ENCODE data around the gene HLA-DMB. TPM values are rescaled to one million over a fixed set of nuclear protein-coding genes. Genes with fewer than 3 reads are reported as not detected.
"Not testable (repeated sequence)": the region's sequence is repeated elsewhere in the genome, so short reads cannot be mapped to it uniquely, and the experiment has no call there.

The HLA-DMB gene
- total RNA-seq, 4 donors from 2014 or later: 8.0 to 17.2 (median 11.0) TPM

DNA sequence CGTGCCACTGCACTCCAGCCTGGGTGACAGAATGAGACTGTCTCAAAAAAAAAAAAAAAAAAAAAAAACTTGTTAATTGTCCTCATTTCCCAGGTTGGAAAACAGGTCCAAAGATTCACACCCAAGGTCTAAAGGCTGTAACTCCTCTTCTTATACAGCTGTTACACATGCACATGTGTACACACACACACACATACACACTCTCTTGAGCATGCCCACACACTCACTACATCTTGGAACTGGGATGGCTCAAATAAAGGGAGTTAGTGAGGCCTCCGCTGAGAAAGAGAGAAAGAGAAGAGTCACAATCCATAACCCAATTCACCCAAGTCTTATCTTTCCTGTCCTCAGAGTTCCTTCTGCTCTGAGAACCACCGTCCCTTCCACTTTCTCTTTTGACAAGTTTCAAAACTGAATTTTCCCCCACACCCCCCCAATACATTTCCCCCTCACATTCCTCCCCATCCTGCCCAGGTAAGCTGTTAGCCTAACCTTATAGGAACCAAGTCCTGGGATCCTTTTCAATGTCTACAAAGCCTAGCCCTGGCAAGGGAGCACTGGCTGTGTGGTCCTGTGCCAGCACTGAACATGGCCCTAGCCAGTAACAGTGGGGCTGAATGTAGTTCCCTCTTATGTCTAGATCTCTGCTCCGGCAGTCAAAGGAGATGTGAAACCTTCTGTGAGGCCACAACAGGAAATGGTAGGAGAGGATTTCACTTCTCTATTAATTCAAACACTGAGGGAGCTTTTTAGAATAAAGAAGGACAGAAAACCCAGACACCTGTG lies 3.2 kb upstream of the HLA-DMB start:
- peak in 1 of 2 donors; percentile 27 for TF ChIP-seq POLR2AphosphoS5 (IDR thresholded peaks at IDR 0.05)
- no peak for TF ChIP-seq CTCF (IDR thresholded peaks at IDR 0.05)
- Histone ChIP-seq H3K9me3 (no peaks in the 10 kb centered on the region), H3K27me3 (no peaks in the 10 kb centered on the region), H3K4me1 (peaks cover 0 to 15% (median 11%) of the 10 kb centered on the region in 4 donors), H3K4me3 (no peak overlapping the region), H3K27ac (replicated peaks in 1 of 4) (peak overlapping the region in 3 of 4 donors; percentile 2 to 27 (median 14)), H3K36me3 (no peaks in the 10 kb centered on the region)
- WGBS: 73% methylated on average over 4 of the region's 4 CpGs
- DNase-seq (ENCODE audit: extremely low spot score): no peak
- intact Hi-C loops (cut with DNase I): no loop called here

GRCh38 chr6:32942555-32943123 lies 1.8 kb upstream of the HLA-DMB start:
- 84% methylated on average over 9 of the region's 9 CpGs for WGBS

GRCh38 chr6:32941214-32941768 lies 463 bp upstream of the HLA-DMB start:
- intact Hi-C loops (cut with DNase I): no loop called here
- Histone ChIP-seq H3K27ac (replicated peaks in 1 of 4) (peak overlapping the region; percentile 59 to 75 (median 63)), H3K36me3 (peaks cover 0 to 11% (median 0%) of the 10 kb centered on the region in 4 donors), H3K4me3 (peak overlapping the region in 3 of 4 donors; percentile 47 to 55 (median 50)), H3K9me3 (no peaks in the 10 kb centered on the region), H3K27me3 (peaks cover 0 to 4% (median 0%) of the 10 kb centered on the region in 4 donors), H3K4me1 (peaks cover 0 to 15% (median 11%) of the 10 kb centered on the region in 4 donors)
- WGBS: 66% methylated on average over 7 of the region's 7 CpGs
- no peak for DNase-seq (ENCODE audit: extremely low spot score)
- TF ChIP-seq EP300 (IDR thresholded peaks at IDR 0.05) (no peak), POLR2A (IDR thresholded peaks at IDR 0.05; ENCODE audit: low read depth) (no peak), POLR2AphosphoS5 (IDR thresholded peaks at IDR 0.05) (no peak), CTCF (IDR thresholded peaks at IDR 0.05) (no peak)

More at GRCh38 chr6:32942555-32943123, 1.8 kb upstream of the HLA-DMB start:
- H3K27me3 ChIP-seq; H3K9me3 ChIP-seq; H3K4me3 ChIP-seq; H3K27ac ChIP-seq (replicated peaks in 1 of 4); DNase-seq (ENCODE audit: extremely low spot score); H3K36me3 ChIP-seq; intact Hi-C loops (cut with DNase I): not testable (repeated sequence)
- H3K4me1 ChIP-seq: peaks cover 0 to 15% (median 11%) of the 10 kb centered on the region in 4 donors

- no peak for TF ChIP-seq POLR2AphosphoS5 (IDR thresholded peaks at IDR 0.05)
- TF ChIP-seq POLR2A (IDR thresholded peaks at IDR 0.05; ENCODE audit: low read depth): no peak
- TF ChIP-seq EP300 (IDR thresholded peaks at IDR 0.05): no peak
- TF ChIP-seq CTCF (IDR thresholded peaks at IDR 0.05): no peak
- peaks cover 0 to 11% (median 0%) of the 10 kb centered on the region in 4 donors for H3K36me3 ChIP-seq
- H3K27ac ChIP-seq (replicated peaks in 1 of 4): peak overlapping the region in 1 of 4 donors; percentile 1
- 80% methylated on average over 5 of the region's 7 CpGs for WGBS
- no peak overlapping the region for H3K4me3 ChIP-seq
- intact Hi-C loops (cut with DNase I): no loop called here
- no peak for DNase-seq (ENCODE audit: extremely low spot score)
- peaks cover 0 to 15% (median 11%) of the 10 kb centered on the region in 4 donors for H3K4me1 ChIP-seq
- H3K9me3 ChIP-seq: no peaks in the 10 kb centered on the region
- peaks cover 0 to 4% (median 0%) of the 10 kb centered on the region in 4 donors for H3K27me3 ChIP-seq
Measured at GRCh38 chr6:32938494-32938893, 2.3 kb downstream of the HLA-DMB start.

- Histone ChIP-seq H3K36me3 (peaks cover 0 to 11% (median 0%) of the 10 kb centered on the region in 4 donors), H3K9me3 (no peaks in the 10 kb centered on the region), H3K4me3 (no peak overlapping the region), H3K27ac (replicated peaks in 1 of 4) (peak overlapping the region in 1 of 4 donors; percentile 11), H3K27me3 (peaks cover 0 to 4% (median 0%) of the 10 kb centered on the region in 4 donors), H3K4me1 (peaks cover 0 to 15% (median 11%) of the 10 kb centered on the region in 4 donors)
- TF ChIP-seq POLR2AphosphoS5 (IDR thresholded peaks at IDR 0.05) (no peak), EP300 (IDR thresholded peaks at IDR 0.05) (no peak), POLR2A (IDR thresholded peaks at IDR 0.05; ENCODE audit: low read depth) (no peak)
- no peak for DNase-seq (ENCODE audit: extremely low spot score)
- WGBS: 69% methylated on average over 8 of the region's 8 CpGs
- intact Hi-C loops (cut with DNase I): no loop called here
Measured at GRCh38 chr6:32937230-32937633, 3.6 kb downstream of the HLA-DMB start.

All from esophagus muscularis mucosa (tissue), 4 donors.